Measurements from ENCODE around the gene OR2H2.

OR2H2 gene

GRCh38 chr6:29629571-29629970 is 44.6 kb downstream of the OR2H2 start:
- DNase-seq (ENCODE audit: low read depth), result peak; percentile 51

DNA sequence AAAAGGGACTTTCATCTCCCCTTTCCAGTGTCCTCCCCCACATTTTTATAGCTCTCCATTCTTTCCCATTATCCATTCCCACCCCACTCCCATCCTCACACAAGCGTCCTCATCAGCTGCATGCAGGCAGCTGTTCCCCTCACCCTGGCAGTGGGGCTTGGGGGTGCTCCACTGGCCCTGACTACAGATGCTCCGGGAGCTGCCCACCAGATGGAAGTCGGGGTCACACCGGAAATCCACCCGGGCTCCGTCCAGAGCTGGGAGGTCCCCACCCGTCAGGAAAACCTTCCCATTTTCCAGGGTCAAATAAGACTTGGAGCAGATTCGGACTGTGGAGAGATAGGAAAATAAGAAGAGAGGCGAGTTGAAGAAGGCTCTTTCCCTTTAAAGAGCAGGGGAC is 45.4 kb downstream of the OR2H2 start:
- no peak for DNase-seq (ENCODE audit: low read depth)

- no peak for DNase-seq (ENCODE audit: low read depth)
Measured at GRCh38 chr6:29631209-29631810, 46.4 kb downstream of the OR2H2 start.

DNA sequence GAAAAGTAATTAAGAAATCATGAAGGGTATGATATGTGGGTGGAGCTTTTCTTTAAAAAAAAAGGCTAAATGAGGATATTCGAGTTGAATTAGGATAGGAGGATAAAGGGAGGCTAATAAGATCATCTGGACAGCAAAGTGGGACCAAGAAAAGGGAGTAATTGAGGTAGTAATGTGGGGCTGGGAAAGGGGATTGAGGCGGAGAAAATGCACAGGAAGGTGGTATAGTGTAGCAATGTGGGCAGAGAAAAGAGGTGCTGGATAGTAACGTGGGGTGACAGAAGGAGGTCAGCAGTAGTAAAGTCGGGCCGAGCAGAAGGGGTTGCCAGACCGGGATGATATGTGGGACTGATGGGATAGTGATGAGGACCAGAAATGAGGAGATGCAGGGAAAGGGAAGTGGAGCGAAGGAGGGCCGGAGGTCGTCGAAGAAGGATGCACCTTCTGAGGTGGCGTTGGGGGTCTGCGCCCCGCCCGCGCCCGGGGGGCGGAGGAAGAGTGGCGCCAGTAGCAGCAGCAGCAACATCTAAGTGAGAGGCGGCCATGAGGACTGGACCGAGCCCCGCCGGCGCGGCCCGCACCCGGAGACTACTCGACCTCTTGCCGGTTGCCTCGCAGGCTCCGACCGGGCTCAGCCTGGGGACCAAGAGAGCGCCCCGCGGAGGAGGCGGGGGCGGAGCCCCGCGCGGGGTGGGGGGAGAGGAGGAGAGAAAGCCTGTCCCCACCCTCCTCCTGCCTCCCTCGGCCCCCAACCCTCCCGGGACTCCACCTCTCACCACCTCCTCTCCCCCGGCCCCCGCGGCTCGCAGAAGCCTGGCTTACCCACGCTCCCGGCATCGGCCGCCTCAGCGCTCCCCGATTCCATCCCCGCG is 47.2 kb downstream of the OR2H2 start:
- peak; percentile 69 for DNase-seq (ENCODE audit: low read depth)

DNA sequence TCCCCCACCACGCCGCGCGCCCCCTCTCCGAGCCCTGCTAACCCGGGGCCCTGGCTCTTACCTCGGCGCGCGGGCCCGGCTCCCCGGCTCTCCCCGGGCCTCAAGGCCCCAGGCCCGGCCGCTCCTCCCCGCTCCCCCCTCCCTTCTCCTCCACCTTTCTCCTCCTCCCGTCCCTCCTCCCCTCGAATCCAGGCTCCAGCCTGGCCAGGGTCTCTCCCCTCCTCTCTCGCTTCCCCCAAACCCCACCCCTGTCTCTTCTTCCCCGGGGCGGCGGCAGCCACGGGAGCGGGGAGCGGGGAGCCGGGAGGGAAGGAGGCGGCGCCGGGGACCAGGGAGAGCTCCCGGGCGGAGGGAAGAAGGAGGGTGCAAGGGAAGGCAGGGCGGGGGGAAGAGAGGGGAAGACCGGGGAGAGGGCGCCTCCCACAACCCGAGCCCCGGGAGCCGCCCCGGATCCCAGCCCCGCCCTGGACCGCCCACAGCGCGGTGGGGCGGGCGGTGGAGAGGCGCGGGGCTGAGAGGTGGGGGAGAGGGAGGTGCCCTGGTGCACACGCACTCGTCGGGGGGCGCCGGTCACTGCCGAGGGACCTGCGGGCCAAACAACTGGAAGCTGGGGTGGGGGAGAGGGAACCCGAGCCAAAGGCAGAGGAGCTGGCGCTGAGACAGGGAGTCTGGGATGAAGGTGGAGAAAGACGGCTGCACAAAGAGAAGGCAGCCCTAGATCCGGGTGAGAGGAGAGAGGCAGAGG is 48.0 kb downstream of the OR2H2 start, which contains the start of gene GABBR1:
GABBR1 (minus strand) TSS at position 395 of the 745 bp plus-strand sequence. CDS start 798 bp downstream, outside the sequence.
- peak; percentile 89 for DNase-seq (ENCODE audit: low read depth)

DNA sequence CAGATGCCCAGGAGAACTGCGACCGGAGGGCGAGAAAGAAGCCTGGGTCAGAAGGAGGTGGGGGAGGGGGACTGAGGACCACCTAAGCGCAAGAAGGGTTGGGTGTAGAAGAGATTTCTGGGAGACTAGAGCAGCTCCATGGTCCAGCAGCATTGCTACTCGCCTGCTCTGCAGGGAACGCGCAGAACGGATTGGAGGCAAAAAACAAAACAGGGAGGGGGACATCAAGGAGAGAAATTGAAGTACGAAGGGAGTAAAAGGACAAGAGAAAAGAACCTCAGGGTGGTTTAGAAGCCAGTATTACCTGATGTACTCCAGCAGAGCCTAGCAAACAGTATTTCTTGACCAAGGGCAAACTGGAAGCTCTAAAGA is 48.6 kb downstream of the OR2H2 start:
- DNase-seq (ENCODE audit: low read depth), result no peak

DNA sequence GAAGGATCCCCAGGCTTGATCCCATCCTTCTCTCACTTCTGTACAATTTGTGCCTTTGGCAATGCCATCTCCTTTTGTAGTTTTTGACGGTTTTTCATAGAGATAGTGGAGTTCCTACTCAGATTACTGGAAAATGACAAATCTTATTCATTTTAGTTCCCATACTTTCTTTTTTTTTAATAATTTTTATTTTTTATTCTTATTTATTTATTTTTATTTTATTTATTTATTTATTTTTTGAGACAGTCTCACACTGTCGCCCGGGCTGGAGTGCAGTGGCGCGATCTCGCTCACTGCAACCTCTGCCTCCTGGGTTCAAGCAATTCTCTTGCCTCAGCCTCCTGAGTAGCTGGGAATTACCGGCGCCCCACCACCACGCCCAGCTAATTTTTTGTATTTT is 52.3 kb downstream of the OR2H2 start:
- no peak for DNase-seq (ENCODE audit: low read depth)

Data from ELR (cell line).